Panc1 (cell line): ENCODE results near the gene CNKSR3.

Experiments used
- CTCF ChIP-seq: fragments of 450-650 bp; IDR thresholded peaks from 2 replicates; pipeline ENCODE4 v1.5.1; 2017; ENCODE audit warnings: mild to moderate bottlenecking
- REST ChIP-seq, 2 experiments: IDR thresholded peaks; 2 replicates each; pipeline ENCODE4 v1.6.1; 2011 to 2012; ENCODE audit warnings: low read depth in 2 of 2, control low read depth in 1 of 2, low read length in 1 of 2, mild to moderate bottlenecking in 1 of 2, moderate library complexity in 1 of 2; ENCODE audit not compliant: insufficient read depth in 1 of 2
- SIN3A ChIP-seq: IDR thresholded peaks from 2 replicates; pipeline ENCODE4 v1.6.1; 2012; ENCODE audit warnings: low read depth, mild to moderate bottlenecking, low read length, moderate library complexity, borderline replicate concordance; ENCODE audit not compliant: insufficient read depth
- TCF7L2 ChIP-seq: IDR thresholded peaks from 2 replicates; pipeline ENCODE4 v1.6.1; 2011; ENCODE audit warnings: mild to moderate bottlenecking, low read depth, low read length, inconsistent platforms

GRCh38 chr6:154353626-154354025, 156.9 kb downstream of the CNKSR3 start:
- TF ChIP-seq CTCF (no peak), REST (IDR thresholded peaks at IDR 0.05; ENCODE audit: insufficient read depth in 1 of 2, low read depth in 2 of 2, low read length in 1 of 2) (no peak), TCF7L2 (no peak), SIN3A (no peak)
